K562 (cell line): ENCODE results near the gene MCEE. TPM values are rescaled to one million over a fixed set of nuclear protein-coding genes. Genes with fewer than 3 reads are reported as not detected.

Experiments
- ATAC-seq: fragments of 200-7000 bp; cut with Tn5 transposase; 3 replicates; pipeline ENCODE4 v1.9.1; 2020; ENCODE audit warnings: moderate library complexity
- BruUV-seq: library from RNA; stranded (reverse); fragments of 400-500 nt; replicated peaks from 2 replicates; lab custom pipeline; 2021; lab: Mats Ljungman, UMichigan
- CTCF ChIA-PET: fragments of 300-600 bp; formaldehyde crosslinking; extraction: SDS; loops from one replicate; lab custom pipeline; 2021; ENCODE audit warnings: low intra/inter-chr PET ratio; lab: Yijun Ruan, JAX
- POLR2A ChIA-PET: fragments of 300-600, 350-650 bp; sonication (Branson Sonifier 250); formaldehyde crosslinking; extraction: SDS; loops from one replicate; lab custom pipeline; 2021; ENCODE audit warnings: antibody characterized with exemption, inconsistent platforms; lab: Yijun Ruan, JAX
- DNase-seq, 4 experiments: peaks; one replicate each; pipeline versions ENCODE4 v3.0.0 to v3.0.0-alpha.2; 2011 to 2018; ENCODE audit warnings: low spot score in 3 of 4, mixed read lengths in 3 of 4; ENCODE audit errors: extremely low read depth in 1 of 4
- FAIRE-seq: peaks from 2 replicates; lab custom pipeline; 2011; peaks lifted over from hg19 to GRCh38; lab: Jason Lieb, UNC
- H2AFZ ChIP-seq: 2 replicates; pipeline ENCODE4 v1.6.0; 2011; ENCODE audit warnings: low read depth, low read length, control low read depth, inconsistent platforms
- H3K27ac ChIP-seq: fragments of 200-600 bp; 3 replicates; pipeline ENCODE4 v1.8.0; 2011; ENCODE audit warnings: low read depth, mild to moderate bottlenecking, control low read depth, inconsistent platforms, low read length, moderate library complexity, mixed read lengths; ENCODE audit errors: extremely low read depth
- H3K27me3 ChIP-seq, 2 experiments: fragments of 300-600 bp in 1 of 2; 2 replicates in 1 of 2; 3 replicates in 1 of 2; pipeline versions ENCODE4 v1.6.0 to v1.8.0; 2011; ENCODE audit warnings: inconsistent platforms in 2 of 2, low read length in 2 of 2, mild to moderate bottlenecking in 1 of 2, mixed read lengths in 1 of 2, moderate library complexity in 1 of 2; ENCODE audit not compliant: control insufficient read depth in 2 of 2, insufficient read depth in 2 of 2
- H3K36me3 ChIP-seq: fragments of 300-600 bp; 3 replicates; pipeline ENCODE4 v1.8.0; 2011; ENCODE audit warnings: mild to moderate bottlenecking, low read length, inconsistent platforms; ENCODE audit not compliant: control insufficient read depth, insufficient read depth
- H3K4me1 ChIP-seq, 2 experiments: fragments of 200-600 bp in 1 of 2; replicated peaks in 1 of 2; 2 replicates in 1 of 2; 3 replicates in 1 of 2; pipeline versions ENCODE4 v1.5.1 to v1.8.0; 2011; ENCODE audit warnings: inconsistent platforms in 2 of 2, low read length in 2 of 2, mild to moderate bottlenecking in 1 of 2, mixed read lengths in 1 of 2, moderate library complexity in 1 of 2; ENCODE audit not compliant: control insufficient read depth in 2 of 2, insufficient read depth in 2 of 2
- H3K4me2 ChIP-seq: 2 replicates; pipeline ENCODE4 v1.6.1; 2011; ENCODE audit warnings: low read length, control low read depth, inconsistent platforms, mixed read lengths; ENCODE audit not compliant: insufficient read depth
- H3K4me3 ChIP-seq: fragments of 200-600 bp; sonication (generic), shearing (Covaris generic); 2 replicates; pipeline ENCODE4 v1.5.1; 2016; ENCODE audit warnings: control low read depth, inconsistent platforms
- H3K79me2 ChIP-seq: fragments of 200-600 bp; 3 replicates; pipeline ENCODE4 v1.8.0; 2011; ENCODE audit warnings: low read length, inconsistent platforms; ENCODE audit not compliant: control insufficient read depth, insufficient read depth
- H3K9ac ChIP-seq, 2 experiments: 2 replicates each; pipeline versions ENCODE4 v1.6.0 to v1.6.1; 2011; ENCODE audit warnings: low read depth in 2 of 2, low read length in 2 of 2, control low read depth in 1 of 2, inconsistent platforms in 1 of 2, mild to moderate bottlenecking in 1 of 2, mixed read lengths in 1 of 2; ENCODE audit not compliant: insufficient read depth in 1 of 2
- H3K9me1 ChIP-seq: one replicate; pipeline ENCODE4 v1.6.0; 2011; ENCODE audit warnings: inconsistent platforms, mild to moderate bottlenecking, low read length, moderate library complexity; ENCODE audit not compliant: control insufficient read depth, insufficient read depth
- H3K9me3 ChIP-seq: replicated peaks from 2 replicates; pipeline ENCODE4 v1.5.1; 2011; ENCODE audit warnings: low read depth, low read length, inconsistent platforms; ENCODE audit not compliant: control insufficient read depth, insufficient read depth
- H4K20me1 ChIP-seq: replicated peaks from 2 replicates; pipeline ENCODE4 v1.6.1; 2011; ENCODE audit warnings: low read length, inconsistent platforms, mixed read lengths; ENCODE audit not compliant: control insufficient read depth, insufficient read depth
- HNRNPH1 ChIP-seq: fragments of 200-400 bp; formaldehyde crosslinking; optimal IDR thresholded peaks from 2 replicates; pipeline ENCODE3; 2017; ENCODE audit warnings: low read depth, mild to moderate bottlenecking, low read length, moderate library complexity
- HNRNPUL1 ChIP-seq: fragments of 200-400 bp; formaldehyde crosslinking; IDR thresholded peaks from 2 replicates; pipeline ENCODE4 v1.6.1; 2017; ENCODE audit warnings: low read length
- LCOR ChIP-seq: sonication (generic); formaldehyde crosslinking; IDR thresholded peaks from 2 replicates; pipeline ENCODE4 v1.8.0; 2022; ENCODE audit warnings: mild to moderate bottlenecking, missing genetic modification reagents
- LEF1 ChIP-seq: fragments of 450-650 bp; IDR thresholded peaks from 2 replicates; pipeline ENCODE4 v1.6.1; 2016; ENCODE audit warnings: mild to moderate bottlenecking
- POLR3G ChIP-seq: IDR thresholded peaks from 2 replicates; pipeline ENCODE4 v1.6.1; 2011; ENCODE audit not compliant: insufficient read length, insufficient replicate concordance; ENCODE audit errors: extremely low read depth
- SMAD1 ChIP-seq: fragments of 150-350 bp; IDR thresholded peaks from 2 replicates; pipeline ENCODE4 v1.6.1; 2014; ENCODE audit warnings: low read length, low read depth; ENCODE audit not compliant: partially characterized antibody
- U2AF2 ChIP-seq: fragments of 200-400 bp; formaldehyde crosslinking; optimal IDR thresholded peaks from 2 replicates; pipeline ENCODE3; 2017; ENCODE audit warnings: low read depth, mild to moderate bottlenecking, low read length
- ZNF146 ChIP-seq: IDR thresholded peaks from one replicate; pipeline ENCODE4 v1.6.1; 2018; ENCODE audit warnings: missing compliant biosample characterization; ENCODE audit not compliant: unreplicated experiment
- ZNF431 ChIP-seq: sonication (generic); formaldehyde crosslinking; IDR thresholded peaks from 2 replicates; pipeline ENCODE4 v1.8.0; 2022; ENCODE audit warnings: mild to moderate bottlenecking, missing genetic modification reagents
- WGBS: fragments of 100-300 bp; shearing (Covaris generic); methylation state at CpG from one replicate; pipeline ENCODE4 v1.1.6; 2016; ENCODE audit warnings: low coverage, mixed read lengths; ENCODE audit not compliant: insufficient coverage; ENCODE audit errors: missing lambda C conversion rate; 5-methylcytosine and 5-hydroxymethylcytosine counted together
- in situ Hi-C: fragments of 300-500 bp; cut with MboI; formaldehyde crosslinking; loops from 4 replicates; pipeline ENCODE4 v1.15.0; 2018; ENCODE audit warnings: inconsistent platforms, mixed read lengths
- intact Hi-C: fragments of 100-400 bp; cut with micrococcal nuclease; formaldehyde crosslinking; loops from 2 replicates; pipeline ENCODE4 v1.14.2; 2022
- polyA plus RNA-seq, 8 experiments: library from polyadenylated mRNA; depleted of rRNA in 4 of 8; stranded (reverse) in 5 of 8; unstranded in 3 of 8; fragments of >200 nt; fragmentation: Nextera tagmentation in 2 of 8; fragmentation: Illumina TruSeq in 1 of 8; extraction: Ambion mirVana in 2 of 8; extraction: Trizol in 1 of 8; gene quantifications; 2 replicates each; pipeline versions ENCODE4 v1.2.1 to v1.2.3, GENCODE V29; 2011 to 2014; ENCODE audit warnings: inconsistent platforms in 1 of 8, missing spikeins in 1 of 8
- total RNA-seq, 7 experiments: library from RNA; depleted of rRNA in 6 of 7; stranded (reverse); fragments of >200 nt in 6 of 7; fragmentation: Illumina TruSeq in 2 of 7; extraction: Trizol in 2 of 7; gene quantifications; 2 replicates each; pipeline versions ENCODE4 v1.2.1 to v1.2.3, GENCODE V29; 2011 to 2021; ENCODE audit warnings: low replicate concordance in 1 of 7
- TF ChIP-seq, protein P1 (sequence below), 2 experiments: fragments of 450-650 bp in 1 of 2; sonication (generic) in 1 of 2; formaldehyde crosslinking; conservative IDR thresholded peaks; 2 replicates each; pipeline versions ENCODE4 v1.4.0 to v1.8.1; 2020 to 2022; ENCODE audit warnings: mild to moderate bottlenecking in 1 of 2, missing genetic modification reagents in 1 of 2
- TF ChIP-seq, protein P2 (sequence below): fragments of 450-650 bp; formaldehyde crosslinking; IDR thresholded peaks from 2 replicates; pipeline ENCODE4 v1.4.0; 2020; ENCODE audit warnings: mild to moderate bottlenecking

MCEE gene
- total and polyA plus RNA-seq, 9 of the 15 experiments (the other 6 are each of a cell fraction or from before 2014, with no cell fraction given) = 15.6 to 49.1 (median 24.5) TPM

DNA sequence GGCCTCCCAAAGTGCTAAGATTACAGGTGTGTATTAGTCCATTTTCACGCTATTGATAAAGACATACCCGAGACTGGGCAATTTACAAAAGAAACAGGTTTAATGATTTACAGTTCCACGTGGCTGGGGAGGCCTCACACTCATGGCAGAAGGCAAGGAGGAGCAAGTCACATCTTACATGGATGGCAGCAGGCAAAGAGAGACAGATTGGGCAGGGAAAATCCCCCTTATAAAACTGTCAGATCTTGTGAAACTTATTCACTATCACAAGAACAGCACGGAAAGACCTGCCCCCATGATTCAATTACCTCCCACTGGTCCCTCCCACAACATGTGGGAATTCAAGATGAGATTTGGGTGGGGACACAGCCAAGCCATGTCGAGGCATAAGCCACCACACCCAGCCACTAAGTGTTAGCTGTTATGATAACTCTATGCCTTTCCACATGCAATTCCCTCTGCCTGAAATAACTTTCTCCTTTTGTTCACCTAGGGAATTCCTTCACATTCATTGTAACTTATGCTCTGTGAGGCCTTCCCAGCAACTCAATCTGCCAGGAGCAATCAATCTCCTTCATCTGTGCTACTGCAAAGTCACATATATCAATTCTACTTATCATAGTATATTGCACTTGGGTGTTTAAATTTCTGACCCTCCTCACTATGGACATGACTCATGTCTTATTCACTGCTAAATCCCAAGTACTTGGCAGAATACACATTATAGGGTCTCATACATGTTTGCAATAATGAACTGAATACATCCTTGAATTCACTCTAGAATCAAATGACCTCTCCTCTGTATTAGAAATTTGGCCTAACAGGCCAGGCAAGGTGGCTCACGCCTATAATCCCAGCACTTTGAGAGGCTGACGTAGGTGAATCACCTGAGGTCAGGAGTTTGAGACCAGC lies 7.4 kb downstream of the MCEE start:
- Histone ChIP-seq H3K79me2 (peaks cover 22% of the 10 kb centered on the region), H3K9me1 (no peaks in the 10 kb centered on the region), H3K27ac (no peak overlapping the region), H2AFZ (no peak overlapping the region), H3K9me3 (peaks cover 3% of the 10 kb centered on the region; the same call in 1 of the 2 replicates), H4K20me1 (no peaks in the 10 kb centered on the region), H3K9ac (no peak overlapping the region), H3K4me1 (peaks cover 0 to 2% of the 10 kb centered on the region in 2 experiments; a peak in 2 of 5 replicates), H3K36me3 (peaks cover 63% of the 10 kb centered on the region; the same call in 2 of the 3 replicates), H3K4me2 (no peak overlapping the region), H3K27me3 (no peaks in the 10 kb centered on the region), H3K4me3 (no peak overlapping the region)
- no peak for TF ChIP-seq U2AF2
- peak; percentile 91 for TF ChIP-seq ZNF431
- in situ Hi-C loops (no loop called here), intact Hi-C loops (no loop called here)
- 0 out of 3 replicates have a peak, but pooled peaks have one; percentile 25 for ATAC-seq
- 77% methylated on average over 7 of the region's 7 CpGs for WGBS
- POLR2A ChIA-PET = interaction anchor here (0.6 to 3.8 kb wide), 4 partner anchors 7 to 1937 kb away, joined by 3 to 23 read pairs (median 4); partner anchors contain the start of genes MCEE and MPHOSPH10
- CTCF ChIA-PET = no interaction called here
- no peak for FAIRE-seq
- no peak for DNase-seq
- no TSS peak for BruUV-seq

DNA sequence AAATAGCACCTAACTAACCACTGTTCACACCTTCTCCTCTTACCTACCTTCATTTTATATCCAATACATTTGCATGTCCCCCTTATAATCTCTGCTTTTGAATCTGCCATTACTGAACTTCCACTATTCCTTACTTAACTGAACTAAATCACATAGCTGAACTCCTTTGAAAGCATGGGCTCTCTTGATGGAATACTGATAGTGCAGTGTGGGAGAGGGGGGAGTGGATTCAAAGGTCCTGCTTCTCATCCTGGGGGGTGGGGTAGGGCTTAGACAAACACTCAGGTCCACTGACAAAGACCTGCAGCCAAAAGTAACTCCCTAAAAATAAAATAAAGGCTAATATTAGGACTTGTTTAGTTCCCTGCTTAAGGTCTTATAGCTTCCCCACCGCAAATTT lies 8.6 kb downstream of the MCEE start:
- intact Hi-C loops = no loop called here
- FAIRE-seq = no peak
- ATAC-seq = no peak
- TF ChIP-seq SMAD1 (no peak), LCOR (no peak), ZNF146 (CRISPR knock-in tag) (no peak), LEF1 (no peak), POLR3G (no peak), HNRNPUL1 (no peak), HNRNPH1 (no peak)
- TF ChIP-seq, protein P1, sequence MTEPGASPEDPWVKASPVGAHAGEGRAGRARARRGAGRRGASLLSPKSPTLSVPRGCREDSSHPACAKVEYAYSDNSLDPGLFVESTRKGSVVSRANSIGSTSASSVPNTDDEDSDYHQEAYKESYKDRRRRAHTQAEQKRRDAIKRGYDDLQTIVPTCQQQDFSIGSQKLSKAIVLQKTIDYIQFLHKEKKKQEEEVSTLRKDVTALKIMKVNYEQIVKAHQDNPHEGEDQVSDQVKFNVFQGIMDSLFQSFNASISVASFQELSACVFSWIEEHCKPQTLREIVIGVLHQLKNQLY (CRISPR knock-in tag; conservative IDR thresholded peaks at IDR 0.05) = no peak
- TF ChIP-seq, protein P2, sequence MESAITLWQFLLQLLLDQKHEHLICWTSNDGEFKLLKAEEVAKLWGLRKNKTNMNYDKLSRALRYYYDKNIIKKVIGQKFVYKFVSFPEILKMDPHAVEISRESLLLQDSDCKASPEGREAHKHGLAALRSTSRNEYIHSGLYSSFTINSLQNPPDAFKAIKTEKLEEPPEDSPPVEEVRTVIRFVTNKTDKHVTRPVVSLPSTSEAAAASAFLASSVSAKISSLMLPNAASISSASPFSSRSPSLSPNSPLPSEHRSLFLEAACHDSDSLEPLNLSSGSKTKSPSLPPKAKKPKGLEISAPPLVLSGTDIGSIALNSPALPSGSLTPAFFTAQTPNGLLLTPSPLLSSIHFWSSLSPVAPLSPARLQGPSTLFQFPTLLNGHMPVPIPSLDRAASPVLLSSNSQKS = no peak

More for the DNA sequence above, 8.6 kb downstream of the MCEE start:
- BruUV-seq = no TSS peak
- Histone ChIP-seq H3K9ac (no peak overlapping the region), H3K4me2 (no peak overlapping the region), H4K20me1 (no peaks in the 10 kb centered on the region), H3K4me3 (no peak overlapping the region), H3K4me1 (no peaks in the 10 kb centered on the region), H3K27me3 (no peaks in the 10 kb centered on the region), H3K9me1 (no peaks in the 10 kb centered on the region), H3K27ac (no peak overlapping the region), H3K9me3 (peaks cover 3% of the 10 kb centered on the region; the same call in 1 of the 2 replicates), H2AFZ (no peak overlapping the region), H3K79me2 (peaks cover 11% of the 10 kb centered on the region; the same call in 2 of the 3 replicates), H3K36me3 (peaks cover 66% of the 10 kb centered on the region; the same call in 2 of the 3 replicates)
- WGBS = 90% methylated on average over 1 of the region's 1 CpG
- CTCF ChIA-PET = no interaction called here
- in situ Hi-C loops = no loop called here
- POLR2A ChIA-PET = interaction anchor here (0.6 to 3.8 kb wide), 5 partner anchors 9 to 331 kb away, joined by 3 to 23 read pairs (median 4); partner anchors contain the start of genes MCEE and MPHOSPH10
- DNase-seq = no peak
